Immature natural killer cell (primary cell): ENCODE measurements around the gene PFDN1. TPM values are rescaled to one million over a fixed set of nuclear protein-coding genes. Genes with fewer than 3 reads are reported as not detected.

Experiments
- DNase-seq, 3 donors: peaks; one replicate each; pipeline ENCODE4 v3.0.0; 2022; ENCODE audit warnings: mixed read lengths in 1 of 3
- H3K27ac Mint-ChIP-seq, 6 donors: one replicate each; pipeline ENCODE4 v1.8.0; 2020; ENCODE audit warnings: mixed read lengths in 6 of 6, mild to moderate bottlenecking in 5 of 6, inconsistent platforms in 4 of 6, moderate library complexity in 3 of 6
- H3K27me3 Mint-ChIP-seq, 3 donors: one replicate each; pipeline ENCODE4 v1.8.0; 2020 to 2021; ENCODE audit warnings: low read depth in 3 of 3, mild to moderate bottlenecking in 3 of 3, mixed read lengths in 3 of 3, moderate library complexity in 3 of 3, inconsistent platforms in 1 of 3
- H3K36me3 Mint-ChIP-seq, 3 donors: one replicate each; pipeline ENCODE4 v1.8.0; 2020; ENCODE audit warnings: mixed read lengths in 3 of 3, inconsistent platforms in 2 of 3, mild to moderate bottlenecking in 2 of 3
- H3K4me1 Mint-ChIP-seq, 2 donors: one replicate each; pipeline ENCODE4 v1.8.0; 2020; ENCODE audit warnings: inconsistent platforms in 2 of 2, mild to moderate bottlenecking in 2 of 2, mixed read lengths in 2 of 2, moderate library complexity in 1 of 2
- H3K4me3 Mint-ChIP-seq, 5 donors: one replicate each; pipeline ENCODE4 v1.8.0; 2020; ENCODE audit warnings: mild to moderate bottlenecking in 5 of 5, mixed read lengths in 5 of 5, inconsistent platforms in 3 of 5, moderate library complexity in 3 of 5
- H3K9me3 Mint-ChIP-seq, 6 donors: one replicate each; pipeline ENCODE4 v1.8.0; 2020; ENCODE audit warnings: mild to moderate bottlenecking in 6 of 6, mixed read lengths in 6 of 6, inconsistent platforms in 4 of 6, moderate library complexity in 3 of 6
- polyA plus RNA-seq, 3 donors: library from polyadenylated mRNA; unstranded; fragments of 300-500 nt; fragmentation: Illumina TruSeq; gene quantifications; one replicate each; pipeline ENCODE4 v1.2.3, GENCODE V29; 2021

The PFDN1 gene
- polyA plus RNA-seq, 3 donors from 2014 or later = 114 to 225 (median 150) TPM

- Mint-ChIP-seq H3K4me3 (no peak overlapping the region), H3K27ac (no peak overlapping the region), H3K36me3 (no peaks in the 10 kb centered on the region), H3K9me3 (no peaks in the 10 kb centered on the region), H3K27me3 (peaks cover 0 to 5% (median 3%) of the 10 kb centered on the region in 3 donors), H3K4me1 (peaks cover 24 to 32% of the 10 kb centered on the region in 2 donors)
- no peak for DNase-seq
Measured at GRCh38 chr5:140340605-140341121, 37.8 kb upstream of the PFDN1 start.

GRCh38 chr5:140339636-140340035 is 36.7 kb upstream of the PFDN1 start:
- Mint-ChIP-seq H3K27me3 (peaks cover 0 to 5% (median 0%) of the 10 kb centered on the region in 3 donors), H3K9me3 (no peaks in the 10 kb centered on the region), H3K4me1 (peaks cover 21 to 28% of the 10 kb centered on the region in 2 donors), H3K27ac (no peak overlapping the region), H3K4me3 (no peak overlapping the region), H3K36me3 (no peaks in the 10 kb centered on the region)
- DNase-seq = peak; percentile 7 to 22 (median 16)

- Mint-ChIP-seq H3K27ac (no peak overlapping the region), H3K4me3 (no peak overlapping the region), H3K4me1 (peaks cover 21 to 28% of the 10 kb centered on the region in 2 donors), H3K36me3 (no peaks in the 10 kb centered on the region), H3K27me3 (peaks cover 0 to 5% (median 0%) of the 10 kb centered on the region in 3 donors), H3K9me3 (no peaks in the 10 kb centered on the region)
- DNase-seq = no peak
Measured at GRCh38 chr5:140338908-140339307, 36.0 kb upstream of the PFDN1 start.

- H3K27ac Mint-ChIP-seq = no peak overlapping the region
- H3K27me3 Mint-ChIP-seq = peaks cover 0 to 5% (median 0%) of the 10 kb centered on the region in 3 donors
- H3K36me3 Mint-ChIP-seq = no peaks in the 10 kb centered on the region
- H3K9me3 Mint-ChIP-seq = no peaks in the 10 kb centered on the region
- peaks cover 20 to 27% of the 10 kb centered on the region in 2 donors for H3K4me1 Mint-ChIP-seq
- no peak for DNase-seq
- H3K4me3 Mint-ChIP-seq = no peak overlapping the region
Measured at GRCh38 chr5:140338336-140338735, 35.4 kb upstream of the PFDN1 start.

- Mint-ChIP-seq H3K27ac (no peak overlapping the region), H3K4me3 (no peak overlapping the region), H3K9me3 (no peaks in the 10 kb centered on the region), H3K36me3 (no peaks in the 10 kb centered on the region), H3K27me3 (peaks cover 0 to 5% (median 0%) of the 10 kb centered on the region in 3 donors), H3K4me1 (peaks cover 17 to 23% of the 10 kb centered on the region in 2 donors)
- DNase-seq = no peak
Measured at GRCh38 chr5:140337880-140338279, 35.0 kb upstream of the PFDN1 start.

- Mint-ChIP-seq H3K9me3 (no peaks in the 10 kb centered on the region), H3K27me3 (peaks cover 0 to 5% (median 0%) of the 10 kb centered on the region in 3 donors), H3K4me1 (peaks cover 5 to 11% of the 10 kb centered on the region in 2 donors), H3K4me3 (no peak overlapping the region), H3K36me3 (no peaks in the 10 kb centered on the region), H3K27ac (no peak overlapping the region)
- DNase-seq = no peak
Measured at GRCh38 chr5:140336388-140336787, 33.5 kb upstream of the PFDN1 start.

GRCh38 chr5:140331638-140332037 is 28.7 kb upstream of the PFDN1 start:
- DNase-seq = no peak
- H3K27ac Mint-ChIP-seq = no peak overlapping the region
- no peaks in the 10 kb centered on the region for H3K4me1 Mint-ChIP-seq
- H3K4me3 Mint-ChIP-seq = no peak overlapping the region
- no peaks in the 10 kb centered on the region for H3K36me3 Mint-ChIP-seq
- H3K27me3 Mint-ChIP-seq = no peaks in the 10 kb centered on the region
- no peaks in the 10 kb centered on the region for H3K9me3 Mint-ChIP-seq

- Mint-ChIP-seq H3K4me1 (no peaks in the 10 kb centered on the region), H3K36me3 (no peaks in the 10 kb centered on the region), H3K27ac (no peak overlapping the region), H3K4me3 (no peak overlapping the region), H3K27me3 (no peaks in the 10 kb centered on the region), H3K9me3 (no peaks in the 10 kb centered on the region)
- DNase-seq = no peak
Measured at GRCh38 chr5:140329739-140330481, 27.0 kb upstream of the PFDN1 start.

- Mint-ChIP-seq H3K4me1 (no peaks in the 10 kb centered on the region), H3K27me3 (no peaks in the 10 kb centered on the region), H3K27ac (no peak overlapping the region), H3K36me3 (no peaks in the 10 kb centered on the region), H3K9me3 (no peaks in the 10 kb centered on the region), H3K4me3 (no peak overlapping the region)
- DNase-seq = no peak
Measured at GRCh38 chr5:140328036-140328764, 25.3 kb upstream of the PFDN1 start.

GRCh38 chr5:140327589-140327988 is 24.7 kb upstream of the PFDN1 start:
- Mint-ChIP-seq H3K9me3 (no peaks in the 10 kb centered on the region), H3K4me3 (no peak overlapping the region), H3K27ac (no peak overlapping the region), H3K36me3 (no peaks in the 10 kb centered on the region), H3K4me1 (no peaks in the 10 kb centered on the region), H3K27me3 (no peaks in the 10 kb centered on the region)
- no peak for DNase-seq

GRCh38 chr5:140325486-140325885 is 22.6 kb upstream of the PFDN1 start:
- no peak for DNase-seq
- no peak overlapping the region for H3K27ac Mint-ChIP-seq
- H3K4me3 Mint-ChIP-seq = no peak overlapping the region
- no peaks in the 10 kb centered on the region for H3K36me3 Mint-ChIP-seq
- H3K4me1 Mint-ChIP-seq = no peaks in the 10 kb centered on the region
- no peaks in the 10 kb centered on the region for H3K9me3 Mint-ChIP-seq
- H3K27me3 Mint-ChIP-seq = peaks cover 0 to 2% (median 2%) of the 10 kb centered on the region in 3 donors

GRCh38 chr5:140324617-140325241 is 21.8 kb upstream of the PFDN1 start:
- DNase-seq = no peak
- Mint-ChIP-seq H3K9me3 (no peaks in the 10 kb centered on the region), H3K27ac (no peak overlapping the region)

GRCh38 chr5:140324041-140324600 is 21.2 kb upstream of the PFDN1 start:
- Mint-ChIP-seq H3K36me3 (no peaks in the 10 kb centered on the region), H3K9me3 (no peaks in the 10 kb centered on the region), H3K4me1 (no peaks in the 10 kb centered on the region), H3K27ac (no peak overlapping the region), H3K27me3 (peaks cover 0 to 2% (median 2%) of the 10 kb centered on the region in 3 donors), H3K4me3 (no peak overlapping the region)
- no peak for DNase-seq

More at GRCh38 chr5:140324617-140325241, 21.8 kb upstream of the PFDN1 start:
- no peaks in the 10 kb centered on the region for H3K36me3 Mint-ChIP-seq
- H3K27me3 Mint-ChIP-seq = peaks cover 0 to 2% (median 2%) of the 10 kb centered on the region in 3 donors
- no peaks in the 10 kb centered on the region for H3K4me1 Mint-ChIP-seq
- H3K4me3 Mint-ChIP-seq = no peak overlapping the region
